HG03469 (cell line): ENCODE results near the gene DLG2.

Source experiments
- ATAC-seq: cut with Tn5 transposase; IDR thresholded peaks from one replicate; pipeline ENCODE4 v1.9.1; 2021; ENCODE audit warnings: mild to moderate bottlenecking, moderate library complexity, moderate number of reproducible peaks; ENCODE audit not compliant: unreplicated experiment

DLG2 gene

GRCh38 chr11:83681031-83681781 is 1945.9 kb downstream of the DLG2 start:
- peak; percentile 32 for ATAC-seq

- no peak for ATAC-seq
These were observed 1946.8 kb downstream of the DLG2 start for GRCh38 chr11:83680321-83680720.

- ATAC-seq, result no peak
These were observed 1948.1 kb downstream of the DLG2 start for GRCh38 chr11:83678831-83679584.

DNA sequence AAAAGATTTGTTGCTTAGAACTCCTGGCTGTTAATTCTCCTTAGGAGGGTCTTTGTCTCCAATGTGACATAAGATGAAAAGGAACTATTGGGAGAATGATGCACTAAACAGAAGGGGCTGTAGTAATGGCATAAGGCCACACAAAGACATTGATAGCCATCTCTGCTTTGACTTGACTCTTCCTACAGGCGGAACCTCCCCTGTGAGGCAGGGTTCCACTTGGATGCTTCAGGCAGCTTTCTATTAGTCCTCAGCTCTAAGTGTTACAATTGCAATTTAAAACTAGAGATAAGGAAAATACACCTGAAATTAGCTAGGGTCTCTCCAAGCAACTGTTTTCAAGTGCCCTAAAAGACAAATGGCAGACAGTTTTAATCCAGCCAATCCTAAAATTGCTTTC is 1949.4 kb downstream of the DLG2 start:
- no peak for ATAC-seq

- ATAC-seq, result no peak
These were observed 1951.0 kb downstream of the DLG2 start for GRCh38 chr11:83676056-83676601.

DNA sequence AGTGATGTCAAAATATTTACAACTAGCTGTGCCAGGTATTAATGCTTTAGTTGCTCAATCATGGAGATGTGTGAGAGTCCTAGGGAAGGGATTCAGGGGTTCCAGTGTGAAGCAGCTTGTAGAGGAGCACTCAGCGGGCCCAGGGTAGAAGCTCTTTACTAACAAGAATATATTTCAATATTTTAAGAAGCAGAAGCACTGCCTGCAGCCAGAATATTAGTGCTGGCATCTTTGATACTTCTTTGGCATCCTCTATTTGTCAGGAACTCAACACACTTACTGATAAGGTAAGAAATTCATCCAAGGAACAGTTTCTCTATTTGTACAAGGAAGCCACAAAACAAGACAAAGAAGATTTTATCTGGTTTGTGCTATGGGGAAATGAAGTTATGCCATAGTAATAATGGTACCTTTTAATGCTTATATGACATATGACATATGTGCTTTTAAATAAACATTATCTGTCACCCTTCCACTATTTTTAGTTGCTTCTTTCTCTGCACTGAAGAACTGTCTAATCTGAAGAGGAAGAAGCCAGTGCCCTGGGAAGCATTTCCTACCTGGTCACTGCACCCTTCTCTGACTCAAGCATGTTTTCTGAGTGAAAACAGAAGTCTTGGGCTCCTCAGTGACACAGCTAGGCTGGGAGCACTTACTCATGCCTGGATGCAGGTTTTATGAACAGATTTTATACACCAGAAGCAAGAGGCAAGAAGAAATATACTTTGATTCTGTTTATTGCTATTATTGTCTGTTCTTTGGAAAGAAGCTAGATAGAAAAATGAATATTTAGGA is 1952.8 kb downstream of the DLG2 start:
- ATAC-seq, result no peak

DNA sequence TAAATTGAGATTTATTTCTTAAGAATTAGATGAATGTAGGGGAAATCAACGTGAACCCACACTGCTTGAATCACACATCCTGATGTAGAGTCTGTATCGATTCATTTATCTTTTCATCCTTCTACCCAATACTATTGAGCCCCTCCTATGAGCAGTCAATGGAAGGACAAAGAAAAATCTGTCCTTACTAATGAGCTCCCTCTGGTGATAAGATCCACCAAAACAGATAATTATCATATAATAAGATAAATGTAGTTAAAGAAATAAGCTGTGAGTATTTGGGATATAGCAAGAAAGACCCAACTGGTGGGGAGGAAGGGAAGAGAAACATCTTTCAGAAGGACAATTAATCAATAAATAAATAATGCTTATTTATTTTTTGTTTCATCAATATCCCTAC is 1955.9 kb downstream of the DLG2 start:
- ATAC-seq, result no peak

DNA sequence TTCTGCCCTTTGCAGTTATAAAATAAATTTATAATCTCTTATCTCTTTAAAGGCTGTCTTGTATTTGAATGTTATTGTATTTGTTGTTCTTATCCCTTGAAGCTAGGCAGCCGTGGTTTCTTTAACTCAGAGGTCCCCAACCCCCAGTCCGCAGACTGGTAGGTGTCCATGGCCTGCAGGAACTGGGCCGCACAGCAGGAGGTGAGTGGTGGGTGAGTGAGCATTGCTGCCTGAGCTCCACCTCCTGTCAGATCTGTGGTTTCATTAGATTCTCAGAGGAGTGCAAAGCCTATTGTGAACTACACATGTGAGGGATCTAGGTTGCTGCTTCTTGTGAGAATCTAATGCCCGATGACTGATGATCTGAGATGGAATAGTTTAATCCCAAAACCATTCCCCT is 1961.0 kb downstream of the DLG2 start:
- no peak for ATAC-seq

- no peak for ATAC-seq
These were observed 1963.2 kb downstream of the DLG2 start for GRCh38 chr11:83663988-83664387.

DNA sequence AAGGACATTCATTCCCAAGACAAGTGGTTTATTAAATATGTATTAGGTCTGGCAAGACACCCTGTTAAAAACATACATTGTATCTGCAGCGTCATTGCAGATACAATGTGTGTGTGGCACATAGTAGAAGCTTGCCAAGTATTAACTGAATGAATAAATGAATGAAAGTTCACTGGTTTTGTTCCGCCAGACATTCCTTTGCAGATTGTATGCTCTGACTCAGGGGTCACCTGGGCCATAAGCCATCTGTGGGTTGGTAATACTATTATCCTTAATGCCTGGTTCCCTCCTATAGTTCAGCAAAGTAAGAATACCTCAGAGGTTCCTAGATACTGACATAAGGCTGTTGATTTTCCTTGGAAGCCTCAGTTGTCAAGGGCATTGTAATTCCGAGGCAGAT is 1963.7 kb downstream of the DLG2 start:
- ATAC-seq, result no peak

DNA sequence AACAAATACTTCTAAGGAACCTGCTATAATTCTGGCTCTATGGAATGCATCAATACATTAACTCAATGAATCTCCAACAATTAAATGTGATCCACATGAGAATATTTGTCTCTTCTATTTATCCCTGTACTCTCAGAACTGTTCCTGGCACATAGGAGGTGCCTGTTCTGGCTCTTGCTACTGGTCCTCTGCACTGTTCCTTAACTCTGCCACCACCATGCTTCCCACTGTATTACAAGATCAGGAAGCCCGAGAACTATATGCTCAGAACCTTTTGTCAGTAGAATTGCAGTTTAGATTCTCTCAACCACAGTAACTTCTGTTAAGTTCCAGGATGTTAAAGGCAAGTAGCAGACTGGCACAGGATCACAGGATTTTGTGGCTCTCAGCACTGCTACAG is 1964.7 kb downstream of the DLG2 start:
- no peak for ATAC-seq

DNA sequence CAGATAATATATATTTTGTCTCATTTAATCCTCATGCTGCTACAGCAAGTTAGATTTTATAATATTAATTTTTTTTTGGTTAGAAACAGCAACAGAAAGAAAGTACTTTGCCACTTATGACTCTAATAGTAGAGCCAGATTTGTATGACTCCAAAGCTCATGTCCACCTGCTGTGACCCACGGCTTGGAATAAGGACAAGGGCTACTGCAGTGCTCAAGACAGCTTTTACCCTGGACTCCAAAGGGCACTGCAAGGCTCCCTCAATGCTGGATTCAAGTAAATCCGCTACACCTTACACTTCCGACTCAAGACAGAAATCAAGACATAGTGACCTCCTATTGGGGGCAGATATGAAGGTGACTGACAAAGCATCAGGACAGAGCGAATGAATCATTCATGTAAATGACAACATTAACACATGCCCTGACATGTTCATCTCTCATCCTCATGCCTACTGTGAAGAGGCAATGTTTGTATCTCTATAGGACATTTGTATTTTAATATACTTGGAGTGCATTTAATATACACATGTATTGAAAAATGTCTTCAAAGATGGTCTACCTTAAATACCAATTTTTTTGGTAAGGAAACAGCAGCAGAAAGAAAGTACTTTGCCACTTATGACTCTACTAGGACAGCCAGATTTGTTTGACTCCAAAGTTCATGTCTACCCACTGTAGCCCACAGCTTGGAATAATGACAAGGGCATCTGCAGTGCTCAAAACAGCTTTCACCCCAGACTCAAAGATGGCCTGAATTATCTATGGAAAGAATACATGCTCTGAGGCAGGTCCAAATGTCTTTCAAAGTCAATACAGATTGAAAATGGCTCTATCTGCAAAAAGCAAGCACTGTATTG is 1965.4 kb downstream of the DLG2 start:
- no peak for ATAC-seq

DNA sequence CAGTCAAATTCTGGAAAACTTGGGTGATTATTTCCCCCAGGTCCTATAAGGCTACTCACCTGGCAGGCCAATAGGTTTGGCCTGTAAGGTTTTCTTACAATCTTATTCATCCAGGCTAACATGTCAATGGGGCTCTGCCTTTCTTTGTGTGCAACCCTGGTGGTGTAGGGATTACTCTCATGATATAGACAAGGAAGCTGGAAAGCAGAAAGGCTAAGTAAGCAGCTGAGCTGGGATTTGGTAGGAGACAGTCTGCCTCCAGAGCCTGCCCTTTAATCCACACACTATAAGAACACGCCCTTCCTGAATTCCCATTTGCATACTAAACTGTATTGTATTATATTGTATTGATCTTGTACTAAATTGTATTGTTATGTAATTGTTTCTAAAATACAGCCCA is 1967.7 kb downstream of the DLG2 start:
- no peak for ATAC-seq

- no peak for ATAC-seq
These were observed 1970.3 kb downstream of the DLG2 start for GRCh38 chr11:83656796-83657330.

DNA sequence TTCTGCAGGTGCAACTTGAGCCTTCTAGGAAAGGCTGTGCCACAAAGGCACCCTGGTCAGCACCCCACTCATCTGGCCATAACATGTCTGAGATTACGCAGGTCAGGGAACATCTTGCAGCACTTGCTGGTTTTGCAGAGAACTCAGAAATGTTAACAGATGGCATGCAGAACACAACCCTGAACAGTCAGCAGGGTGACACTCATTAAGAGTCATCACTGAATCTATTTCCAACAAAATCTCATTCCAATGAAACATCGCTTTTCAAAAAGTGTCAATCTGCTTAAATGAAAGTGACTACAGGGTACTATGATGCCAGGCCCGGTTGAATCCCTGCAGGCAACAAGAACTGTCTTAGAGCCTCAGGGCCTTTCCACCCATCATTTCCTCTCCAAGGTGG is 1971.2 kb downstream of the DLG2 start:
- ATAC-seq, result no peak

DNA sequence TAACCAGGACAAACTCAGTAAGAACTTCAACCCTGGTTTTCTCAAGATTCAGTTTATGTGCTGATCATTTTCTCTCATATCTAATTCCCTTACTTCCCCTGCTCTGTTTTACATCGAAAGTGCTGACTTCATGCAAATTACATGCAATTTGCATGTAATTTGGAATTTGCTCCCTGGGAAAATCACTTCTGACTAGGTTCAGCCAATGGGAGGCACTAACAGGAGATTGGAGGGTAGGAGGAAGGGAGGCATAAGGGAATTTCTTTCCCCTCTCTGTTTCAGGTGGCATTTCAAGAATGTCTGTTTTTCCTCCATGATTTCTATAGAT is 1977.7 kb downstream of the DLG2 start:
- no peak for ATAC-seq

- ATAC-seq, result no peak
These were observed 1978.3 kb downstream of the DLG2 start for GRCh38 chr11:83648610-83649527.

DNA sequence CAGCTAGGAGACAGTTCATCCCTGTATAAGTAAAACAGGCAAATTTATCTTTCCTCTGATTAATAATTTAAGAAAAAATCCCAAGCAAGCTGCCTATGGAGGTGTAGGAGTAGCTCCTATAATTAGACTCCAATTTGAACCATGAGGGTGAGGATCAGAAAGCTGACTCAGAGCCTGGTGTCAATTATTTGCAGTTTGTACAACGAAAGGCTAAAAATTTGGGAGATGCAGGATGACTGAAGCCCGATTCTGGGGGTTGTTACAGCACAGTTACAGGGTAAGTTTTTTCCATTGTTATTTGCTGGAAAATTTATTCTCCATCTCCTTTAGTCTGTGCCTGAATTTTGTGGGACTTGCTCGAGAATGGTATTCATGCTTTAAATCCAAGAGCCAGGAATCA is 1981.6 kb downstream of the DLG2 start:
- ATAC-seq, result no peak

DNA sequence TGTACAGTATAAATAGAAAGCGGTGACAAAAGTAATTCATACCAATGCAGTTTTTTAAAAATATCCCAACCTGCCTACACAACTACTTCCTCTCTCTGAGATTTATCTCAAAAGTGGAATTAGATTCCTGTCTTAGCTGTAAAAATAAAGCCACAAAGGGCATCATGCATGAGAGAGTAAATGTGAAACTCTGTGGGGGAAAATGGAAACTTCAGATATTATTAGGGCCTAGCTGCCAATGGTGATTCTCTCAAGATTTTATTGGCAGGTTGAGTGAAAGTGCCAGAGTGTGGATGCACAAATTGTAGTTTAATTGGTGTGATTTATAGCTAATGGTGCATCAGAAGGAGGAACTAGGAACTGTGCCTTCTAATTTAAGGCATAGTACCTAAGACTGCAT is 1984.0 kb downstream of the DLG2 start:
- ATAC-seq, result no peak
